CD1c-positive myeloid dendritic cell (primary cell): ENCODE data around the gene KAZN.
"Not testable (repeated sequence)": the region's sequence is repeated elsewhere in the genome, so short reads cannot be mapped to it uniquely, and the experiment has no call there.

ENCODE experiments used
- DNase-seq: peaks from one replicate; pipeline ENCODE4 v3.0.0-alpha.2; 2016; ENCODE audit errors: extremely low spot score

KAZN gene

DNA sequence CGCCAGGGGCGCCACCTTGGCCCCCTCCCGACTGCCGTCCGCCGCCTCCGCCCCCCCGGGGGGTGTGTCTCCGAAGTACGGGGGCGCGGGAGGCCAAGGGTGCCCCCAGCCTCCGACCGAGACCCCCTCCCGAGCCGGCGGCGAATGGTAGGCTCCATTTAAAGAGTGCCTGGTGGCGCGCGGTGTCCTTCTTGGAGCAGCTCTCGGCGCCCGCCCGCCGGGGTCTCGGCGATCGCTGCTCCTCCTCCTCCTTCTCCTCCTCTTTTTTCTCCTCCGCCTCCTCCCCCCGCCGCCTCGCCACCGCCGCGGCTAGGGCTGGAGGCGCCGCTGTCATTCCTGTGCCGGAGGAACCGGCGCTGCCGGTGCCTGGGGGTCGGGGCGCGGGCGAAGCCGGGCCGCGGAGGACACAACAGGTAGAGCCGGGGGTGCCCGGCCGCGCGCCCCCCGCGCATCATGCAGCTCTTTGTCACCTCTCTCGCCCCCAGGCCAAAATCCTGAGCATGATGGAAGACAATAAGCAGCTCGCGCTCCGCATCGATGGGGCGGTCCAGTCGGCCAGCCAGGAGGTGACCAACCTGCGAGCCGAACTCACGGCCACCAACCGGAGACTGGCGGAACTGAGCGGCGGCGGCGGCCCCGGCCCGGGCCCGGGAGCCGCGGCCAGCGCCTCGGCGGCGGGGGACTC is at the start of gene KAZN:
Gene KAZN (plus strand): TSS at position 188 of the 685 bp plus-strand sequence.
- DNase-seq, result no peak

DNA sequence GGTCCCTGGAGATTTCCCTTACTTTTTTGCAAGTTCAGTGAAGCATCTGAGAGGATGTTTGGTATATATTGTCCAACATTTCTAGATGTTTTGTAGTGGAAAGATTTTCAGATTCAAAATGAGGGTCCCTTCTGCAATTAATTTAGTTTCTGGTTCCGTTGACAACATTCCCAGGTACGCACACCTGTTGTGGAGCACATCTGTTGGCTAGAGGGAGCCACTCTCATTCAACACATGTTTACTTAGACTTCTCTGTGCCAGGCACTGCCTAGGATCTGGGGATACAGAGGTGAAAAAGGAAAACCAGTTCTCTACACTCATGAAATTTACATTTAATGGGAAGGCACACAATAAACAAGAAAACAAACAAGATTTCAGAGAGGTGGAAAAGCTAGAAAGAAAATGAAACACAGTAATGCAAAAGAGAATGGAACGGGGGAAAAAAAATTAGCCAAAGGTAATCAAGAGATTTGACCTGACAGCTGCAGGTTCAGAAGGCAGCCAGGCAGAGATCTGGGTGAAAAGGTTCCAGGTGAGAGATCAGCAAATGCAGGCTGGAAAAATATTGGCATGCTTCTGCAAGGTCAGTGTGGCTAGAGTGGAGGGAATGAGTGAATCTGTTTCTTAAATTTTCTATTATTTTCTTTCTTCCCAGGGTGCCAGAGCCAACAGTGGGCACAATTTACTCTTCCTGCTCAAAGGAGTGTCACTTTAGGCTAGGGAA is 48.4 kb upstream of the KAZN start:
- no peak for DNase-seq

DNA sequence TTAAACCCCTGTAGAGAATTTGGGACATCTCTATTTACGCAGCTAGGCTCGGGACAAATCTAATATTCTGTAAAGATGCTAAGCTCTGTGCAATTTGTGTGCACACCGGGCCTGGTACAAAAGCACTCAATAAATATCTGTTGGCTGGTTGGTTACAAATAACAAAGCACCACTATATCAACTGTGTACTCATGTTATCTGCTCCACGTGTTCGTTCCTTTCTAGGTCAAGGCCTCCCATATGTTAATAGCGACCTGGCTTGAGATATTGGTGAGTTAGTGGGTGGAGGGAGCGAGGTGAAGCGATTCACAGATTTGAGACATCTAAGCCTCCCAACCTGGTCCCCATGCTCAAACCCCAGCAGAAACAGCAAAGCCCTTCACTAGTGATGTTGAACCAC is 47.1 kb upstream of the KAZN start:
- no peak for DNase-seq

DNA sequence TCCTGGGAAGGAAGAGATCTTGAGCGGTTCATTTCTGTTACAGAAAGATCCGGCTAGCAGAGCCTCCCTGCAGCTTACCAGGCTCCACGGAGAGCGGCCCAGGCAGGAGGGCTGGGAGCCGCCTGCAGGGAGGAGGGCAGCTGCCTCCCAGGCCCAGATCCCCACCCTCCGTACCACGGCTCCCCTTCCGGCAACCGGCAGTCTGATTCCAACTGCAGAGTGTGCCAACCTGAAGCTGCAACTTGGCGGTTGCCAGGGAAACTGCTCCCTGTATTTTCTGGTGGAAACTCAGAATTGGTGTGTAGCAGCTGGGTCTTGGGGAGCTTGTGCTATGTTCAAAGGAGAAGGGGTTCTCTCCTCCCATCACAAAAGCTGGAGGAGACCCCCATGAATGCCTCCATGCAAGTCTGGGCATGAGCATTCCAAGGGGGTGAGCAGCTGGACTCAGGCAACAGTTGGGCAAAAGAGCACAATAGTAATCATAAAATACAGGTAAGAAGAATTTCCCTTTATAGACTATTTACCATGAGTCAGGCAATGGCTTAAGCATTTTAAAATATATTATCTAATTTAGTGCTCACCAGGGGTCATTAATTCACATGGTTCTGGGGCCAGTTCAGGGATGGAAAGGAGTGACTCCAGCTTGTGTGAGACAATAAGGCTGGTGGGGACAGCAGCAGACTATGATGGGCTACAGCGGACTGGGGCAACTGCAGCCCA is 46.1 kb upstream of the KAZN start:
- no peak for DNase-seq

DNA sequence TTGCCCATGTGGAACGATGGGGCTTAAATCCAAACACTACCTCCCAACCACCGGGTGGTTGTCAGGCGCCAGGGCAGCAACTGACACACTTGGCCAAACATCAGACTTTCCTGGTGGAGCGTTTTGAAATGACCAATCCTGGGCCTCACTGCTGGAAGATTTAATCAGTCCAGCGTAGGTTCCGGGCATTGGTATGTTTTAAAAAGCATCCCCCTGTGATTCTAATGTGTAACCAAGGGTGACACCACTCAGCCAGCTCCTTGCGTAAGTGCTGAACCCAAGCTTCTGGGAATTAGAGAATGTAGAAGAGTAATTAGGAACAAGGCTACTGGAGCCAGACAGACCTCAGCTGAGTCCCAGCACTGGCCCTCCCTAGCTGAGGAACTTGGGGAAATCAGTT is 44.8 kb upstream of the KAZN start:
- no peak for DNase-seq

DNA sequence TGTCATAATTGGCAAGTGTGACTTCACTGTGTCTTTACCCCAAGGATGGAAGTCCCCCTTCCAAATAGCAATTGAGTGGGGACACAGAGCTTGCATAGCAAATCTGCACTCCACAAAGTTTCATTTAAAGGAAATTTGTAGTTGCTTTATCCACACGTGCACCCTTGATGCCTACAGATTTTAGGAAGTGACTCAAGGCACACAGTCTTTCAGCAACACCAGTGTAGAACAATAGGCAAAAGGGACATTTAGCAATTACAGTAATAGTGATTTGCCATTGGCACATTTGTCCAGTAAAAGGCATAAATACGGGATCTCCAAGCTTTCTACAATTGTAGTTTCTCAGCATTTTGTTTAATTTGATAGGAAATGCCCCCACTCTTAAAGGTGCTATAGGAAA is 43.4 kb upstream of the KAZN start:
- no peak for DNase-seq

DNA sequence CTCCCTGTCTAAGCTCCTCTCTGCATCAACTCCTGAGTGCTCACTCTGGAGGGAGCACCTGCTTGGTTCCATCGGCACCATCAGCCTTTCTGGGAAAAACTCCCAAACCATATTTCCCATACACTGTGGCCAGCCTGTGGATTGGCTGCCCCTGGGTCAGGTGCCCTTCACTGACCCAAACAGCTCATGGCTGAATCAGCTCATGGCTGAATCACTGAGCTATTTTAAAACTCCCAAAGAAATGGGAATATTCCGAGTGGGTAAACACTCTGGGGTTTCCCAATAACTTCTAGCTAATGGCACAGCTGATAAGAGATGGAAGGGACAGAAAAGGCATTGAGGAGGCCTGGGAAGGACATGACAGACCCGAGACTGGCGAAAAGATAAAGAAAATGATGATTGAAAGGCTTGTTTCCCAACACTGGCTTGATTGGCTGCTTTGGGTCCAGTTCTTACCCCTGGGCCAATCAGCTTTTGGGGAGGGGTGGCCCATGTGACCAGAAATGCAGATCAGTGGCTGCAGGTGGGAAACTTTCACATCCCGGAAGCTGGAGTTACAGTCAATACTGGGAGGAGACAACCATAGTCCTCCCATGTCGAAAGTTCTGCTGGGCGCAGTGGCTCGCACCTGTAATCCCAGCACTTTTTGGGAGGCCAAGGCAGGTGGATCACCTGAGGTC is 37.3 kb upstream of the KAZN start:
- DNase-seq, result no peak

DNA sequence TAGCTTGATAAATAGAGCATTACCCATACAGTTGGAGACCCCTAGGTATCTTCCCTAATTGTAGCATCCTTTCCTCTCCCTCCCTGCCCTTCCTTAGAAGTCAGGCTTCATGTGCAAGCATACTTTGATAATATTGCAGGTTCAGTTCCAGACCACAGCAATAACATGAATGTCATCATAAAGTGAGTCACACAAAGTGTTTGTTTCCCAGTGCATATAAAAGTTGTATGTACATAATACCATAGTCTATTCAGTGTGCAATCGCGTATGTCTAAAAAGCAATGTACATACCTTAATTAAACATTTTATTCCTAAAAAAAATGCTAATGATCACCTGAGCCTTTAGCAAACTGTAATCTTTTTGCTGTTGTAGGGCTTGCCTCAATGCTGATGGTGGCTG is 33.4 kb upstream of the KAZN start:
- DNase-seq, result no peak

DNA sequence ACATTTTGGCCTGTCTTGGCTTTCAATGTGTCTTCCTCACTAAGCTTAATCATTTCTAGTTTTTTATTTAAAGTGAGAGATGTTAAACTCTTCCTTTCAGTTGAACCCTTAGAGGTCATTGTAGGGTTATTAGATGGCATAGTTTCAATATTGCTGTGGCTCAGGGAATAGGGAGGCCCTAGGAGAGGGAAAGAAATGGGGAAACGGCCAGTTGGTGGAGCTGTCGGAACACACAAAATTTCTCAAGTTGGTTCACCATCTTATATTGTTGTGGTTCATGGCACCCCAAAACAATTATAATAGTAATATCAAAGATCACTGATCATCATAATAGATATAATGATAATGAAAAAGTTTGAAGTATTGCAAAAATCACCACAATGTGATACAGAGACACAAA is 31.4 kb upstream of the KAZN start:
- peak; percentile 3 for DNase-seq

DNA sequence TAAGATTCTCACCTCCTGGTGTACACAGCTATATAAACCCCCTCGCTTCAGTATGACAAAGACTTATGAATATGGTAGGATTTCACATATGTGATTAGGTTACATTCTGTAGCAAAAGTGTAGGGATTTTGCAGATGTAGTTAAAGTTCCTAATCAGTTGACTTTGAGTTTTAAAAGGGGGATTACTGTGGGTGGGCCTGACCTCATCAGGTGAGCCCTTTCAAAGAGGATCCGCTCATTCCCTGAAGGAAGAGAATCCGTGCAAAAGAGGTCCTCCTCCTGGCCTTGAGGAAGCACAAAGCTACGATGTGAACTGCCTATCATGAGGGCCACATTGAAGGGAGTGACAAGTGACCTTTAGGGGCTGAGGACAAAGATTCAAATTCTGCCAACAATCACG is 30.6 kb upstream of the KAZN start:
- DNase-seq, result no peak

DNA sequence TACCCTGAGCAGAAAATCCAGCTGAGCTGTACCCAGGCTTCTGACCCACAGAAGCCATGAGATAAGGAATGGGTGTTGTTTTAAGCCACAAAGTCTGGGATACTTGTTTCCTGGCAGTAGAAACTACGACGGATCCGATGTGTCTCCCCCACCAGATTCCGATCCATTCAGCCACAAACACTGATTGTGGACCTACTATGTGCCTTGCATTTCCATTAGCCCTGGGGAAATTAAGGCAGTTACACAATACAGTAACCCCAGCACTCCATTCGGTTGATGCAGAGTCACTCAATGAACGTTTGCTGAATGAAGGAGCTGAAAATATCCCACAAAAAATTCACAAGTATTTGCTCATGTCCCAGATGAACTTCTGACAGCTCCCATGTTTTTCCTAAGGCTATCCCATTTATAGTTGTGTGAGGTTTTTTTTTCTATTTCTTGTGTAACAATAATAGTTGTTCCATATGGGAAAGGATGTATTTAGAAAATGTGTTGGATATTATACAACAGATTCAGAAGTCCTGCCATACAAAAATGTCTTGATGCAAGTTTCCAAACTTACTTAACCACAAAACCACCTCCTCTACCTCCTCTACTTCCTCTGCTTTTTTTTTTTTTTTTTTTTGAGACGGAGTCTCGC is 29.6 kb upstream of the KAZN start:
- DNase-seq, result no peak

DNA sequence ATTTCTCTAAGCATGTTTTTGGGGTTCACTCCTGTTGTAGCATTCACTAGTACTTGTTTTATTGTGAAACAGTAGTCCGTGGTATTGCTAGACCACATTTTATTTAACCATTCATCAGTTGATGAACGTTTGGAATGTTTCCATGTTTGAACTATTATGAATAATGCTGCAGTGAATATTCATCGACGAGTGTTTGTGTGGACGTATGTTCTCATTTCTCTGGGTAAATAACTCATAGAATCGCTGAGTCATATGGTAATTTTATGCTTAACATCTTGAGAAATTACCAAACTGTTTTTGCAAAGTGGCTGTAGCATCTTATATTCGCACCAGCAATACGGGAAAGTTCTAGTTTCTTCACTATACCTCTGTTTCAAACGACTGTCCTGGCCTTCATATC is 28.0 kb upstream of the KAZN start:
- DNase-seq, result no peak

DNA sequence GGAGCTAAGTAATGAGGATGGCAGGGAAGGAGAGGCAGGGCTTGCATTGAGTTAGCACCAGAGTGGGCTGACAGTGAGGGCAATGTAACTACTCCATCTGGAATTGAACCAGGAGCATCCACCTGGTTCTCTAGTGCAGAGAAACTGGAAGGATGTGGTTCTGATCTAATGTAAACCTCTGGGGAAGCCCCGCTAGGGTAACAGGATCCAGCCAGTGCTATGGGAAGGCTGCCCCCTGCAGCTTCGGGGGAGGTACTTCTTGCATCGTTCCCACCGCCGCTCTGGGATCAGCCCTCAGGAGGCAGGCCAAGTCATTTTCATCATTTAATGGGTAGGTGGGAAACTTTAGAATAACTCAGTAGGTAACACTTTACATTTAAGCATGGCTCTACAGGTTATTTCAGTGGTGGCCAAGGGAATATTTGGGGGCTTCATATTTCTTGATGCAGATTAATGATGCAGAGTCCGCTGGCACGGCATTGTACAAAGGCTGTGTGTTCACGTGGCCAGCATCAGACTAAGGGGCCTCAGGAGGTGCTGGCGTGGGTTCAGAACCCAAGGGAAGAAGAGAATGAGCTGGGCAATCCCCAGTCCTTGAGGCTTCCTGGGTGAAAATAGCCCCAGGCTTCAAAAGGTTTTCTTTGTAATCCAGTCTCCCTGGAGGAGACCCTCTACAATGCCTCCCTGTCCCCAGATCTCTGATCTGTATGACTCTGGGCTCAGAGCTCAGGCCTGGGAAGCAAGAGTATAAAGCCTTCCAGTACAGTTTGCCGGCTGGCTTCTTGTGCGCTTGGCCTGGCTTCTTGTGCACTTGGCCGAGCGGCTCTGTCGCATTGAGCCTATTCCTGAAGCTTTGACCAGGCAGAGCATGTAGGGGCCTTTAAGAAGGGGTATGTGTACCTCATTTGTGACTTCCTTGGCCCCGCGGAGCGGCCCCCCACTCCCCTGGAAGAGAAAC is 26.4 kb upstream of the KAZN start:
- no peak for DNase-seq

DNA sequence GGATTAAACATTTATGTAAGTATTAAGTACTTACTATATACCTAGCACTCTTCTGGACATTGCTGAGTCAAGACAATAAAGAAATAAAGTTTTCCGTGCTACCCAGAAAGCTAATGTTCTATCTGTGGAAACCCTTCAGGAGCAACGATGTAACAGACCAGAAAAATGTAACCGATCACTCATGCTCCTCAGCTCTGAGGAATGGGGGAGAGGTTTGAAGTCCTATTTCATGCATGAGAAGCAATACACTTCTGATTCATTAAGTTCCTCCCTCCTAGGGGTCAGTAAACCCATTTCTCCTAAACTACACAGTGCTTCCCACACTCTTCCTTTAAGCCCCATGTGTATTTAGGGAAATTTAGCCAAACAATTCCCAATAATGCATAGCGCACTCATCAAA is 25.6 kb upstream of the KAZN start:
- DNase-seq, result no peak

DNA sequence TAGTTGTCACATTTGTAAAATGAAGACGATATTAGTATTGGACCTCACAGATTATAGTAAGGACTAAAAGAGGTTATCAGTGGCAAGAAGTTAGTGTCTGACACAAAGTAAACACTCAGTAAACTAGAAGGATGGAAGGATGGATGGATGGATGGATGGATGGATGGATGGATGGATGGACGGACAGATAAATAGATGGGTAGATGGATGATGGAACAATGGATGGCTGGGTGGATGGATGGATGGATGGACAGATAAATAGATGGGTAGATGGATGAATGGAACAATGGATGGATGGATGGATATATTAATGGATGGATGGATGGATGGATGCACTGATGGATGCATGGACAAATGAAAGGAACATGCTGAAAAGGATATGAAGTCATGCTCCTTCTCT is 22.3 kb upstream of the KAZN start:
- DNase-seq, result no peak

DNA sequence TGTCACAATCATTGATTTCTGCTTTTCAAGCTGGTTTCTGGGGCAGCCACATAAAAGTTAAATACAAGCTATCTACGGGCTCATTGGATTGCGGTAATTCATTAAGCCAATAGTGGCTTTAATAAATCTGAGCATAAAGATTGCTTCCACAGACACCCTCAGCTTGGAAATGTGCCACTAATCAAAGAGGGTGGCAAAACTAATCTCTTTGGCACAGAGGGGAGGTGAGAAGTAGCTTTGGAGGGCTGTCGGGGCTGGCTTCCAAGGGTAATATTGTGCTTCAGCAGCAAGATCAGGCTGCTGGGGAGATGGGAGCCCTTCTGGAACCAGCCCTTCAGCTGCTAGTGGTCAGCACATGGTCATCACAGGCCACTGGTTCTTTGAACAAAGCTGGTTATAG is 21.2 kb upstream of the KAZN start:
- DNase-seq, result no peak

DNA sequence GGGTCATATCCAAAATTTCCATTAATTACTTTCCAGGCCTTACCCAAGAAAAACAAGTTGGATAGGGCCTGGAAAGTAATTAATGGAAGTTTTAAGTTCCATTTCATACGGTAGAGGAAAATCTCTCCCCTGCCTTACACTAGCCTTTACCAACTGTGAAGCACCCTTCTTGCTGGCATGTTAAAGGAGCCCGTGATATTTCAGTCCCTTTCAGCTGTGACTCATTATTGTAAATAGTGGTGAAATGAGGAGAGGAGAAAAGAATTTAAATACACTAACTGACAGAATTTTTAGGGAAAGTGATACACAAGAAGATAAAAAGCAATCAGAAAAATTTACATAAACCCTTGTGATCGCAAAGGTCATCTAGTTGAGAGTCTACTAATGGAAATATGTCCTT is 20.3 kb upstream of the KAZN start:
- DNase-seq, result no peak

DNA sequence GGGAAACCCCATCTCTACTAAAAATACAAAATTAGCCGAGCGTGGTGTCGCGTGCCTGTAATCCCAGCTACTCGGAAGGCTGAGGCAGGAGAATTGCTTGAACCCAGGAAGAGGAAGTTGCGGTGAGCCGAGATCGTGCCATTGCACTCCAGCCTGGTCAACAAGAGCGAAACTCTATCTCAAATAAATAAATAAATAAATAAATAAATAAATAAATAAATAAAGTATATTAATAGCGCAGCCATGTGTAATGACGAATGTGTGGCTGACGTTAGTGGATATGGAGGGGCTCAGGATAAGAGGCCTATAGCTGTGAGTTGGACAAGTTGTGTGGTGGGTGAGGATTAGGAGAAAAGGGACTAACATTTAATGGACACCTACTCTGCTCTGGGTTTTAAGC is 18.2 kb upstream of the KAZN start:
- DNase-seq, result not testable (repeated sequence)

DNA sequence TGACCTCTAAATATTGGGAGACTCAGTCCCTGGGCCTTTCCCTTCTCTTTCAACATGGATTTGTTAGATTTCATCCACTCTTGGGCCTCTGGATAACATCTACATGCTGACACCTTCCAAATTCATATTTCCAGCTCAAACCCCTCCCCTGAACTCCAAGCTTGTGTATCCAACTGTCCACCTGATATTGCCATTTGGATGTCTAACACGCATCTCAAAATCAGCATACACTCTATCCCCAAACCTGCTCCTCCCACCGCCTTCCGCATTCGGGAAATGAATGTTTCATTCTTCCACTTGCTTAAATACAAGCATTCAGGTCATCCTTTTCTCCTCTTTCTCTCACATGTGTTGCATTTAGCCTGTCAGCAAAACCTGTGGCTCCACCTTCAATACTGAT is 17.5 kb upstream of the KAZN start:
- DNase-seq, result no peak

DNA sequence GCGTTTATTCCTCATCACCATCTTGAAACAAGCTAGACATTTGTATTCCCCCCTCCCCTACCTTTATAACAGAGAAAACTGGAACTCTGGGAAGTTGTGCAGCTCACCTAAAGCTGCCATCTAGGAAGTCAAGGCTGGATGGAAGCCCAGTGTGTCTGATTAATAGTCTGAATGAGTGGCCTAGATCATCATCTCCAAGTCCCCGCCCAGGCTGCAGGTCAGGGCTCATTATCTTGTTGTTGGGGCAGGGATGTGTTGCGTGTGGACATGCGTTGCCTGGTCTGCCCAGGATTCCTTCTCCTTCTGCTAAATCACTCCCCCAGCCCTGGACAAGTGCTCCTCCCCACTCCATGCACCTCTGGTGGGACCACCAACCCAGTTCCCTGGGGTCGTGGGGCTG is 14.7 kb upstream of the KAZN start:
- DNase-seq, result no peak

DNA sequence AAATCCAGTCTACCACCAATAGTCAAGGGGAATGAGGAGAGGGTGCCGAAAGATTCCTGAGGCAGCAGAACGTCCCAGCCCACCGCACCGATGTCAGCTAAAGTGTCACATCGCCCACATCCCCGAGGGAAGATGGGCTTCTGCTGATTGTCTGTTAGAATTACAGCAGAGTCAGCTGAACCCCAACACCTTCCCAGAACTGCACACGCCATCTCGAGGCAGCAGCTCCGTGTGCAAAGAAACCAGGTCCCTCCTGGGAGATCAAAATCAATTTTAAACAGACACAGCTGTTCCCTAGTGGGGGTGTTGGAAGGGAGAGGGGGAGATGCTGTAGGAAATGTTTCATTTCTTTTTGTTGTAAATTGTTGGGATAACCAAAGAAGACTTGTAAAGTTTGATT is 12.8 kb upstream of the KAZN start:
- DNase-seq, result no peak
